H9 (cell line): ENCODE results near the gene MAGI1. TPM values are rescaled to one million over a fixed set of nuclear protein-coding genes. Genes with fewer than 3 reads are reported as not detected.

Source experiments
- DNase-seq: peaks from one replicate; pipeline ENCODE4 v3.0.0-alpha.2; 2017
- H2AFZ ChIP-seq: one replicate; pipeline ENCODE4 v1.6.1; 2013; ENCODE audit warnings: mild to moderate bottlenecking, low read length, control low read depth, moderate library complexity
- H2AK5ac ChIP-seq: 2 replicates; pipeline ENCODE4 v1.6.1; 2013; ENCODE audit warnings: low read length, control low read depth, mixed read lengths; ENCODE audit not compliant: insufficient read length
- H2BK120ac ChIP-seq: one replicate; pipeline ENCODE4 v1.6.1; 2013; ENCODE audit warnings: low read depth, mild to moderate bottlenecking, low read length, control low read depth, inconsistent platforms; ENCODE audit not compliant: poor library complexity, severe bottlenecking
- H2BK12ac ChIP-seq: 2 replicates; pipeline ENCODE4 v1.6.1; 2013; ENCODE audit warnings: low read length, control low read depth, mixed read lengths, low read depth; ENCODE audit not compliant: insufficient read length
- H2BK15ac ChIP-seq: 2 replicates; pipeline ENCODE4 v1.6.1; 2013; ENCODE audit warnings: low read depth, low read length, control low read depth
- H2BK20ac ChIP-seq: one replicate; pipeline ENCODE4 v1.6.1; 2013; ENCODE audit warnings: low read depth, mild to moderate bottlenecking, low read length, control low read depth, inconsistent platforms; ENCODE audit not compliant: poor library complexity, severe bottlenecking
- H2BK5ac ChIP-seq: 2 replicates; pipeline ENCODE4 v1.6.1; 2013; ENCODE audit warnings: low read length, control low read depth, mixed read lengths; ENCODE audit not compliant: insufficient read length
- H3K14ac ChIP-seq: 2 replicates; pipeline ENCODE4 v1.6.1; 2013; ENCODE audit warnings: low read length, control low read depth; ENCODE audit not compliant: insufficient read depth
- H3K18ac ChIP-seq: 2 replicates; pipeline ENCODE4 v1.6.1; 2013; ENCODE audit warnings: low read depth, mild to moderate bottlenecking, mixed read lengths, low read length, control low read depth; ENCODE audit not compliant: insufficient read length
- H3K23ac ChIP-seq: 2 replicates; pipeline ENCODE4 v1.6.1; 2013; ENCODE audit warnings: low read length, control low read depth, mixed read lengths, low read depth; ENCODE audit not compliant: insufficient read length
- H3K23me2 ChIP-seq: 2 replicates; pipeline ENCODE4 v1.6.1; 2013; ENCODE audit warnings: low read depth, mild to moderate bottlenecking, mixed read lengths, low read length, control low read depth; ENCODE audit not compliant: insufficient read length, poor library complexity, severe bottlenecking
- H3K27ac ChIP-seq: 2 replicates; pipeline ENCODE4 v1.5.1; 2013; ENCODE audit warnings: low read length, control low read depth, mixed read lengths, low read depth; ENCODE audit not compliant: insufficient read length
- H3K27me3 ChIP-seq: 2 replicates; pipeline ENCODE4 v1.6.1; 2013; ENCODE audit warnings: low read length, control low read depth, inconsistent platforms; ENCODE audit not compliant: insufficient read depth
- H3K4ac ChIP-seq: 2 replicates; pipeline ENCODE4 v1.6.1; 2013; ENCODE audit warnings: low read depth, mild to moderate bottlenecking, control low read depth, inconsistent platforms, low read length, moderate library complexity
- H3K4me1 ChIP-seq: 2 replicates; pipeline ENCODE4 v1.6.1; 2013; ENCODE audit warnings: low read length, control low read depth, inconsistent platforms; ENCODE audit not compliant: insufficient read depth
- H3K4me2 ChIP-seq: 2 replicates; pipeline ENCODE4 v1.6.1; 2013; ENCODE audit warnings: low read length, control low read depth, mixed read lengths; ENCODE audit not compliant: insufficient read length, insufficient read depth
- H3K56ac ChIP-seq: 2 replicates; pipeline ENCODE4 v1.6.1; 2013; ENCODE audit warnings: low read depth, mild to moderate bottlenecking, mixed read lengths, low read length, control low read depth; ENCODE audit not compliant: insufficient read length
- H3K79me1 ChIP-seq: 2 replicates; pipeline ENCODE4 v1.6.1; 2013; ENCODE audit warnings: low read depth, mild to moderate bottlenecking, moderate library complexity, low read length, control low read depth, inconsistent platforms; ENCODE audit not compliant: insufficient read depth, poor library complexity, severe bottlenecking
- H3K79me2 ChIP-seq: 2 replicates; pipeline ENCODE4 v1.6.1; 2013; ENCODE audit warnings: low read length, control low read depth, inconsistent platforms; ENCODE audit not compliant: insufficient read depth
- H3K9ac ChIP-seq: 2 replicates; pipeline ENCODE4 v1.6.1; 2013; ENCODE audit warnings: low read length, control low read depth, mixed read lengths; ENCODE audit not compliant: insufficient read length; ENCODE audit errors: extremely low read depth
- H3K9me3 ChIP-seq: one replicate; pipeline ENCODE4 v1.6.1; 2013; ENCODE audit warnings: low read depth, low read length, inconsistent platforms; ENCODE audit not compliant: control insufficient read depth
- H3T11ph ChIP-seq: one replicate; pipeline ENCODE4 v1.6.1; 2013; ENCODE audit warnings: mild to moderate bottlenecking, low read length, control low read depth, inconsistent platforms
- H4K20me1 ChIP-seq: one replicate; pipeline ENCODE4 v1.6.1; 2013; ENCODE audit not compliant: control insufficient read depth, insufficient read length, insufficient read depth
- H4K5ac ChIP-seq: 2 replicates; pipeline ENCODE4 v1.6.1; 2013; ENCODE audit warnings: low read depth, mild to moderate bottlenecking, mixed read lengths, low read length, control low read depth; ENCODE audit not compliant: insufficient read length
- H4K8ac ChIP-seq: replicated peaks from 2 replicates; pipeline ENCODE4 v1.6.1; 2013; ENCODE audit warnings: low read length, control low read depth, mixed read lengths, low read depth; ENCODE audit not compliant: insufficient read length
- H4K91ac ChIP-seq: 2 replicates; pipeline ENCODE4 v1.6.1; 2013; ENCODE audit warnings: low read depth, mild to moderate bottlenecking, moderate library complexity, mixed read lengths, low read length, control low read depth; ENCODE audit not compliant: insufficient read length
- H3K27ac Mint-ChIP-seq, 3 experiments: 2 replicates in 2 of 3; 3 replicates in 1 of 3; pipeline ENCODE4 v1.8.0; 2020 to 2021; ENCODE audit warnings: mixed read lengths in 3 of 3, mild to moderate bottlenecking in 1 of 3, moderate library complexity in 1 of 3
- H3K27me3 Mint-ChIP-seq: 2 replicates; pipeline ENCODE4 v1.8.0; 2021; ENCODE audit warnings: low read depth, mild to moderate bottlenecking, moderate library complexity, mixed read lengths
- H3K36me3 Mint-ChIP-seq, 3 experiments: 2 replicates in 2 of 3; 3 replicates in 1 of 3; pipeline ENCODE4 v1.8.0; 2020 to 2021; ENCODE audit warnings: low read depth in 3 of 3, mixed read lengths in 3 of 3; ENCODE audit not compliant: insufficient read depth in 1 of 3
- H3K4me1 Mint-ChIP-seq, 2 experiments: 2 replicates each; pipeline ENCODE4 v1.8.0; 2020; ENCODE audit warnings: mixed read lengths in 2 of 2
- H3K4me3 Mint-ChIP-seq, 2 experiments: 2 replicates in 1 of 2; 3 replicates in 1 of 2; pipeline ENCODE4 v1.8.0; 2020 to 2021; ENCODE audit warnings: mild to moderate bottlenecking in 2 of 2, mixed read lengths in 2 of 2, moderate library complexity in 1 of 2
- H3K9me3 Mint-ChIP-seq, 2 experiments: 2 replicates in 1 of 2; 3 replicates in 1 of 2; pipeline ENCODE4 v1.8.0; 2020; ENCODE audit warnings: mild to moderate bottlenecking in 2 of 2, mixed read lengths in 2 of 2, moderate library complexity in 1 of 2
- CTCF ChIP-seq: fragments of 200-600 bp; sonication (generic); conservative IDR thresholded peaks from 3 replicates; pipeline ENCODE4 v1.8.0; 2021; ENCODE audit warnings: antibody characterized with exemption, mild to moderate bottlenecking
- WGBS: extraction: QIAGEN DNeasy Blood & Tissue Kit; methylation state at CpG from one replicate; pipeline ENCODE4 v1.1.7; 2013; ENCODE audit warnings: missing lambda C conversion rate, low lambda C conversion rate, mixed read lengths; ENCODE audit not compliant: insufficient read length; ENCODE audit errors: extremely low coverage; 5-methylcytosine and 5-hydroxymethylcytosine counted together
- total RNA-seq: library from RNA; stranded (reverse); gene quantifications from 2 replicates; pipeline ENCODE4 v1.2.1, GENCODE V29; 2021

Gene MAGI1
- total RNA-seq, 1 experiment from 2014 or later: 65.7 TPM

GRCh38 chr3:65443739-65444446 lies 594.8 kb downstream of the MAGI1 start:
- Histone ChIP-seq H2AK5ac (no peak overlapping the region), H3K9me3 (no peaks in the 10 kb centered on the region), H3K79me1 (no peaks in the 10 kb centered on the region), H3K9ac (no peak overlapping the region), H4K20me1 (no peaks in the 10 kb centered on the region), H4K91ac (no peak overlapping the region), H3K79me2 (no peaks in the 10 kb centered on the region), H3K4me1 (no peaks in the 10 kb centered on the region), H2AFZ (no peak overlapping the region), H4K5ac (no peak overlapping the region), H3K18ac (no peak overlapping the region), H4K8ac (no peak overlapping the region), H2BK20ac (no peak overlapping the region), H3K4me2 (no peak overlapping the region), H2BK120ac (no peak overlapping the region), H2BK12ac (no peak overlapping the region), H3K23ac (no peak overlapping the region), H2BK5ac (no peak overlapping the region), H2BK15ac (no peak overlapping the region), H3K27me3 (no peaks in the 10 kb centered on the region), H3K56ac (no peak overlapping the region), H3K4ac (no peak overlapping the region), H3T11ph (no peak overlapping the region), H3K14ac (no peak overlapping the region), H3K23me2 (no peaks in the 10 kb centered on the region), H3K27ac (no peak overlapping the region)
- no peak for DNase-seq
- Mint-ChIP-seq H3K27ac (no peak overlapping the region), H3K4me3 (no peak overlapping the region), H3K4me1 (peaks cover 16 to 17% of the 10 kb centered on the region in 2 experiments), H3K36me3 (peaks cover 0 to 9% (median 3%) of the 10 kb centered on the region in 3 experiments; a peak in 5 of 7 replicates), H3K27me3 (no peaks in the 10 kb centered on the region), H3K9me3 (no peaks in the 10 kb centered on the region)
- WGBS: no CpG with 5 or more reads among the region's 4 CpGs
- no peak for TF ChIP-seq CTCF
